Psoas muscle (tissue), 8 donors: ENCODE data around the gene ADM. TPM values are rescaled to one million over a fixed set of nuclear protein-coding genes. Genes with fewer than 3 reads are reported as not detected.
A peak's percentile ranks its signal among the peaks of the same experiment; 100 is the strongest.

ENCODE experiments used
- ATAC-seq, 4 donors: fragments of 200-7000 bp; cut with Tn5 transposase; one replicate each; pipeline ENCODE4 v1.9.1; 2020; ENCODE audit warnings: moderate library complexity in 3 of 4, mild to moderate bottlenecking in 2 of 4
- DNase-seq, 2 donors: peaks; one replicate each; pipeline ENCODE4 v3.0.0-alpha.2; 2020
- H3K27ac ChIP-seq: fragments of 200-600 bp; one replicate; pipeline ENCODE4 v1.8.0; 2022
- H3K27me3 ChIP-seq, 3 donors: fragments of 200-600 bp in 1 of 3; one replicate each; pipeline versions ENCODE4 v1.6.1 to v1.8.0; 2013 to 2022; ENCODE audit warnings: low read length in 2 of 3, mild to moderate bottlenecking in 2 of 3, moderate library complexity in 1 of 3; ENCODE audit not compliant: insufficient read depth in 3 of 3
- H3K36me3 ChIP-seq, 2 donors: fragments of 200-600 bp in 1 of 2; one replicate each; pipeline versions ENCODE4 v1.6.1 to v1.8.0; 2013 to 2022; ENCODE audit warnings: low read depth in 1 of 2, mild to moderate bottlenecking in 1 of 2, moderate library complexity in 1 of 2; ENCODE audit not compliant: insufficient read depth in 1 of 2
- H3K4me1 ChIP-seq: fragments of 200-600 bp; one replicate; pipeline ENCODE4 v1.8.0; 2022
- H3K4me3 ChIP-seq: fragments of 200-600 bp; one replicate; pipeline ENCODE4 v1.8.0; 2022; ENCODE audit warnings: mild to moderate bottlenecking
- H3K9me3 ChIP-seq: fragments of 200-600 bp; one replicate; pipeline ENCODE4 v1.8.0; 2022
- CTCF ChIP-seq: fragments of 200-600 bp; IDR thresholded peaks from one replicate; pipeline ENCODE4 v1.8.0; 2022; ENCODE audit warnings: antibody characterized with exemption
- WGBS, 3 donors: extraction: QIAGEN DNeasy Blood & Tissue Kit; methylation state at CpG; one replicate each; pipeline versions ENCODE4 v1.1.6 to v1.1.7; 2013; 5-methylcytosine and 5-hydroxymethylcytosine counted together
- intact Hi-C, 2 donors: fragments of 100-400 bp; cut with DNase I; formaldehyde crosslinking; loops; one replicate each; pipeline versions ENCODE4 v1.11.0 to v1.14.2; 2022
- polyA plus RNA-seq, 3 donors: library from polyadenylated mRNA; stranded (reverse); fragments of 200-250 nt; gene quantifications; one replicate each; pipeline ENCODE4 v1.2.3, GENCODE V29; 2013
- total RNA-seq, 4 donors: library from RNA; stranded (reverse); fragmentation: NEBNext Ultra II Directional in 2 of 4; extraction: Animal tissue kit (Norgen Biotek cat#: 25700) in 2 of 4; gene quantifications; one replicate each; pipeline versions ENCODE4 v1.2.1 to v1.2.4, GENCODE V29; 2021 to 2023
- donor health status: healthy with polysubstance abuse.
- donor health status: DM: no; HTN: no; CAD: no; lungs with moderate emphysema.
- donor health status: Bipolar disorder and iron deficiency.
- donor health status: healthy.
- donor health status: DM: yes; HTN: yes; CAD: no.
- donor health status: DM: no; HTN: no; CAD: no.
- donor health status: DM: no; HTN: no; CAD: no.
- donor health status: DM: yes; HTN: yes; CAD: no.

The ADM gene
- total and polyA plus RNA-seq, 7 donors = 11.7 to 73.3 (median 23.1) TPM

- H3K9me3 ChIP-seq = no peaks in the 10 kb centered on the region
- intact Hi-C loops = loop anchor here (5.0 to 10.0 kb wide), 2 partner anchors 211 to 569 kb away; no protein-coding TSS in a partner anchor
- H3K27me3 ChIP-seq = no peaks in the 10 kb centered on the region
- no peak for TF ChIP-seq CTCF
- H3K4me1 ChIP-seq = peaks cover 27% of the 10 kb centered on the region
- DNase-seq (peak; percentile 42 to 58), ATAC-seq (peak in 1 of 4 donors; percentile 7)
- no peaks in the 10 kb centered on the region for H3K36me3 ChIP-seq
- 29 to 35% (median 32%) methylated on average over 2 of the region's 2 CpGs for WGBS, 3 donors
- H3K4me3 ChIP-seq = no peak overlapping the region
- no peak overlapping the region for H3K27ac ChIP-seq
Measured at GRCh38 chr11:10326012-10326964, 21.4 kb downstream of the ADM start.

GRCh38 chr11:10327254-10327653 lies 22.4 kb downstream of the ADM start:
- H3K9me3 ChIP-seq = no peaks in the 10 kb centered on the region
- H3K4me3 ChIP-seq = no peak overlapping the region
- TF ChIP-seq CTCF = no peak
- no peaks in the 10 kb centered on the region for H3K27me3 ChIP-seq
- ATAC-seq = peak in 2 of 4 donors; percentile 22 to 27
- H3K36me3 ChIP-seq = no peaks in the 10 kb centered on the region
- DNase-seq = no peak
- intact Hi-C loops = loop anchor here (5.0 to 10.0 kb wide), 2 partner anchors 212 to 570 kb away; no protein-coding TSS in a partner anchor
- peaks cover 27% of the 10 kb centered on the region for H3K4me1 ChIP-seq
- H3K27ac ChIP-seq = no peak overlapping the region

GRCh38 chr11:10328314-10329098 lies 23.6 kb downstream of the ADM start:
- WGBS, 3 donors = 38 to 55% (median 48%) methylated on average over 3 of the region's 3 CpGs
- Histone ChIP-seq H3K4me3 (no peak overlapping the region), H3K27me3 (no peaks in the 10 kb centered on the region), H3K9me3 (no peaks in the 10 kb centered on the region), H3K36me3 (no peaks in the 10 kb centered on the region), H3K27ac (no peak overlapping the region), H3K4me1 (peaks cover 21% of the 10 kb centered on the region)
- TF ChIP-seq CTCF = no peak
- peak; percentile 29 to 58 (median 56) for ATAC-seq
- intact Hi-C loops = loop anchor here (5.0 to 10.0 kb wide), 2 partner anchors 214 to 571 kb away; no protein-coding TSS in a partner anchor
- DNase-seq = no peak

- Histone ChIP-seq H3K4me1 (peaks cover 21% of the 10 kb centered on the region), H3K27me3 (no peaks in the 10 kb centered on the region), H3K36me3 (no peaks in the 10 kb centered on the region), H3K4me3 (no peak overlapping the region), H3K27ac (no peak overlapping the region), H3K9me3 (no peaks in the 10 kb centered on the region)
- no peak for ATAC-seq
- no peak for DNase-seq
- WGBS, 3 donors = 91 to 100% (median 100%) methylated on average over 2 of the region's 2 CpGs
- intact Hi-C loops = loop anchor here (5.0 to 10.0 kb wide), 2 partner anchors 215 to 572 kb away; no protein-coding TSS in a partner anchor
- TF ChIP-seq CTCF = no peak
Measured at GRCh38 chr11:10329356-10329755, 24.5 kb downstream of the ADM start.
